HG03521 (cell line): ENCODE results near the gene WDR54.

ENCODE experiments used
- ATAC-seq: cut with Tn5 transposase; IDR thresholded peaks from one replicate; pipeline ENCODE4 v1.9.1; 2021; ENCODE audit warnings: mild to moderate bottlenecking, moderate library complexity; ENCODE audit not compliant: unreplicated experiment

Gene WDR54

DNA sequence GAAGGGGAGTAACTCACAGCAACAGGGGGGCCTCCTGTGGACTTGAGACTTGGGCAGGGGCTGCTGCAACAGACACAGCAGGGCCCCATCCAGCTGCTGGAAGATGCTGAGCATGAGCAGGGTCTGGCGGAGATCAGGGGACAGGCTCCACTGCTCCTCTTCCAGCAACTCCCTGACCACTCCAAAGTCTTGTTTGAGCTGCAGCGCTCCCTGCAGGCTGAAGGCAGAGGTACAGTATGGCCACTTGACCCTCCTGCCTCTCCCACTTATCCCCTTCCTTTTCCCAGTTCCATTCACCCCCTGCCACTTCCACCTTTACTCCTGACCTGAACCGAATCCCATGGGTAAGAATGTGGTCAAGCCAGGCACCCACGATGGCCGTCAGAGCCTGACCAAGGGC, 53.4 kb downstream of the WDR54 start:
- no peak for ATAC-seq
